NCI-H2196 treated with DMSO at 0.1 percent for 48 hours (cell line): ENCODE measurements around the gene CHN1.

ENCODE experiments used
- DNase-seq: peaks from one replicate; lab custom pipeline; 2025; ENCODE audit not compliant: unreplicated experiment; lab: John Stamatoyannopoulos, UW

Gene CHN1

GRCh38 chr2:174788291-174788929 lies 216.8 kb downstream of the CHN1 start:
- DNase-seq, result no peak

GRCh38 chr2:174787487-174788205 lies 217.5 kb downstream of the CHN1 start:
- DNase-seq, result no peak

GRCh38 chr2:174786066-174786725 lies 219.0 kb downstream of the CHN1 start:
- DNase-seq, result no peak

GRCh38 chr2:174785481-174785880 lies 219.7 kb downstream of the CHN1 start:
- DNase-seq, result no peak

GRCh38 chr2:174784909-174785308 lies 220.3 kb downstream of the CHN1 start:
- no peak for DNase-seq

- DNase-seq, result no peak
Measured at GRCh38 chr2:174784316-174784715, 220.9 kb downstream of the CHN1 start.

- no peak for DNase-seq
Measured at GRCh38 chr2:174781996-174782395, 223.2 kb downstream of the CHN1 start.

- DNase-seq, result no peak
Measured at GRCh38 chr2:174781298-174781697, 223.9 kb downstream of the CHN1 start.

- no peak for DNase-seq
Measured at GRCh38 chr2:174780856-174781255, 224.3 kb downstream of the CHN1 start.

- DNase-seq, result no peak
Measured at GRCh38 chr2:174780191-174780840, 224.9 kb downstream of the CHN1 start.

- DNase-seq, result no peak
Measured at GRCh38 chr2:174779361-174779928, 225.7 kb downstream of the CHN1 start.

- no peak for DNase-seq
Measured at GRCh38 chr2:174778085-174778981, 226.8 kb downstream of the CHN1 start.

- no peak for DNase-seq
Measured at GRCh38 chr2:174777347-174778084, 227.7 kb downstream of the CHN1 start.

GRCh38 chr2:174776675-174777074 lies 228.5 kb downstream of the CHN1 start:
- no peak for DNase-seq

GRCh38 chr2:174776223-174776622 lies 229.0 kb downstream of the CHN1 start:
- DNase-seq, result no peak

- DNase-seq, result no peak
Measured at GRCh38 chr2:174775571-174775980, 229.6 kb downstream of the CHN1 start.

- DNase-seq, result no peak
Measured at GRCh38 chr2:174774886-174775285, 230.3 kb downstream of the CHN1 start.

GRCh38 chr2:174773215-174773614 lies 232.0 kb downstream of the CHN1 start:
- no peak for DNase-seq

GRCh38 chr2:174772472-174772801 lies 232.7 kb downstream of the CHN1 start:
- no peak for DNase-seq
